ENCODE results near the gene NOA1.
"Not testable (repeated sequence)": the region's sequence is repeated elsewhere in the genome, so short reads cannot be mapped to it uniquely, and the experiment has no call there.

NOA1 gene

GRCh38 chr4:56953680-56954520 lies 23.5 kb downstream of the NOA1 start:
- no peak for DNase-seq

GRCh38 chr4:56941403-56941802 lies 36.0 kb downstream of the NOA1 start:
- DNase-seq, result no peak

GRCh38 chr4:56940971-56941370 lies 36.4 kb downstream of the NOA1 start:
- no peak for DNase-seq

GRCh38 chr4:56940403-56940802 lies 37.0 kb downstream of the NOA1 start:
- DNase-seq, result no peak

GRCh38 chr4:56939826-56940225 lies 37.6 kb downstream of the NOA1 start:
- DNase-seq, result not testable (repeated sequence)

GRCh38 chr4:56937262-56937661 lies 40.1 kb downstream of the NOA1 start:
- no peak for DNase-seq

GRCh38 chr4:56931924-56932323 lies 45.5 kb downstream of the NOA1 start:
- no peak for DNase-seq

GRCh38 chr4:56930638-56931037 lies 46.8 kb downstream of the NOA1 start:
- DNase-seq, result no peak

GRCh38 chr4:56927196-56927595 lies 50.2 kb downstream of the NOA1 start:
- DNase-seq, result no peak

GRCh38 chr4:56914977-56915376 lies 62.4 kb downstream of the NOA1 start:
- not testable (repeated sequence) for DNase-seq

- DNase-seq, result no peak
Observed at GRCh38 chr4:56914336-56914735, 63.1 kb downstream of the NOA1 start.

Measured in activated CD4-positive, alpha-beta T cell treated with anti-CD3 and anti-CD28 coated beads, Interleukin-10, Interleukin-2, amounts not matched to agents 100 ng/mL and 50 ng/mL, durations not matched to agents 16 hours and 8 hours (primary cell).